Ovary (tissue), 3 donors: ENCODE data around the gene ZNF26.

Source experiments
- POLR2A ChIP-seq: fragments of 450-650 bp; IDR thresholded peaks from one replicate; pipeline ENCODE4 v1.6.1; 2017; ENCODE audit warnings: antibody characterized with exemption, mild to moderate bottlenecking, moderate library complexity
- TF ChIP-seq, protein P1 (sequence below), 3 donors: fragments of 450-650 bp in 2 of 3; fragments of 200-600 bp in 1 of 3; IDR thresholded peaks; one replicate each; pipeline versions ENCODE4 v1.5.1 to v1.8.0; 2016 to 2022; ENCODE audit warnings: antibody characterized with exemption in 3 of 3, mild to moderate bottlenecking in 1 of 3
- donor health status: DM: no; HTN: no; CAD: no.

- no peak for TF ChIP-seq POLR2A
- TF ChIP-seq, protein P1, sequence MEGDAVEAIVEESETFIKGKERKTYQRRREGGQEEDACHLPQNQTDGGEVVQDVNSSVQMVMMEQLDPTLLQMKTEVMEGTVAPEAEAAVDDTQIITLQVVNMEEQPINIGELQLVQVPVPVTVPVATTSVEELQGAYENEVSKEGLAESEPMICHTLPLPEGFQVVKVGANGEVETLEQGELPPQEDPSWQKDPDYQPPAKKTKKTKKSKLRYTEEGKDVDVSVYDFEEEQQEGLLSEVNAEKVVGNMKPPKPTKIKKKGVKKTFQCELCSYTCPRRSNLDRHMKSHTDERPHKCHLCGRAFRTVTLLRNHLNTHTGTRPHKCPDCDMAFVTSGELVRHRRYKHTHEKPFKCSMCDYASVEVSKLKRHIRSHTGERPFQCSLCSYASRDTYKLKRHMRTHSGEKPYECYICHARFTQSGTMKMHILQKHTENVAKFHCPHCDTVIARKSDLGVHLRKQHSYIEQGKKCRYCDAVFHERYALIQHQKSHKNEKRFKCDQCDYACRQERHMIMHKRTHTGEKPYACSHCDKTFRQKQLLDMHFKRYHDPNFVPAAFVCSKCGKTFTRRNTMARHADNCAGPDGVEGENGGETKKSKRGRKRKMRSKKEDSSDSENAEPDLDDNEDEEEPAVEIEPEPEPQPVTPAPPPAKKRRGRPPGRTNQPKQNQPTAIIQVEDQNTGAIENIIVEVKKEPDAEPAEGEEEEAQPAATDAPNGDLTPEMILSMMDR (IDR thresholded peaks at IDR 0.05) = no peak
Observed at GRCh38 chr12:132948146-132949066, 37.8 kb upstream of the ZNF26 start.
